HEK293 (cell line): ENCODE data around the gene IGFL2.

Source experiments
- CTCF ChIP-seq: fragments of 450-650 bp; formaldehyde crosslinking; IDR thresholded peaks from 2 replicates; pipeline ENCODE4 v1.5.1; 2016; ENCODE audit warnings: missing biosample characterization, missing genetic modification characterization
- MZF1 ChIP-seq: fragments of 450-650 bp; formaldehyde crosslinking; IDR thresholded peaks from 2 replicates; pipeline ENCODE4 v1.5.1; 2017; ENCODE audit warnings: missing biosample characterization, missing genetic modification characterization, borderline replicate concordance
- ZNF132 ChIP-seq: fragments of 450-650 bp; formaldehyde crosslinking; IDR thresholded peaks from 2 replicates; pipeline ENCODE4 v1.5.1; 2017; ENCODE audit warnings: missing biosample characterization, missing genetic modification characterization, borderline replicate concordance
- ZNF274 ChIP-seq, 2 experiments: fragments of 200-500 bp in 1 of 2; fragments of 450-650 bp in 1 of 2; sonication (Bioruptor generic) in 1 of 2; formaldehyde crosslinking in 1 of 2; IDR thresholded peaks; 2 replicates each; pipeline versions ENCODE4 v1.5.1 to v1.6.1; 2014 to 2016; ENCODE audit warnings: borderline replicate concordance in 1 of 2, inconsistent platforms in 1 of 2, low read length in 1 of 2, missing biosample characterization in 1 of 2, missing genetic modification characterization in 1 of 2
- ZNF692 ChIP-seq: fragments of 450-650 bp; formaldehyde crosslinking; IDR thresholded peaks from 2 replicates; pipeline ENCODE4 v1.5.1; 2016; ENCODE audit warnings: missing biosample characterization, missing genetic modification characterization
- ZNF747 ChIP-seq: fragments of 450-650 bp; formaldehyde crosslinking; IDR thresholded peaks from 2 replicates; pipeline ENCODE4 v1.5.1; 2016; ENCODE audit warnings: missing biosample characterization, missing genetic modification characterization

- TF ChIP-seq ZNF747 (tag by site-specific recombination) (no peak), ZNF132 (tag by site-specific recombination) (no peak), ZNF274 (IDR thresholded peaks at IDR 0.05; ENCODE audit: low read length) (no peak), ZNF274 (tag by site-specific recombination; IDR thresholded peaks at IDR 0.05; ENCODE audit: borderline replicate concordance) (no peak), CTCF (no peak), MZF1 (tag by site-specific recombination) (no peak), ZNF692 (no peak)
These were observed 57.3 kb downstream of the IGFL2 start for GRCh38 chr19:46205183-46205984.
